ENCODE data around the gene ITPRIP. TPM values are rescaled to one million over a fixed set of nuclear protein-coding genes. Genes with fewer than 3 reads are reported as not detected.

Gene ITPRIP
- total and polyA plus RNA-seq, 2 of the 8 experiments (the other 6 are each of a cell fraction or from before 2014, with no cell fraction given) = 15.3 to 16.9 TPM

- no peak for TF ChIP-seq PHF8 (conservative IDR thresholded peaks at IDR 0.05; ENCODE audit: low read depth, low read length)
- no peak for TF ChIP-seq CEBPB (IDR thresholded peaks at IDR 0.05; ENCODE audit: low read depth, low read length)
- no peak for TF ChIP-seq EP300 (IDR thresholded peaks at IDR 0.05; ENCODE audit: borderline replicate concordance in 1 of 2, low read depth in 2 of 2, low read length in 2 of 2)
These were observed 28.0 kb downstream of the ITPRIP start (continued) for GRCh38 chr10:104309980-104310978.

Measured in H1 (cell line).